A204.1 (cell line): ENCODE measurements around the gene DHRS3.
"Not testable (repeated sequence)": the region's sequence is repeated elsewhere in the genome, so short reads cannot be mapped to it uniquely, and the experiment has no call there.

Experiments
- FAIRE-seq: peaks from 2 replicates; lab custom pipeline; 2012; peaks lifted over from hg19 to GRCh38; lab: Jason Lieb, UNC

The DHRS3 gene

GRCh38 chr1:12538536-12538935 is 79.5 kb downstream of the DHRS3 start:
- FAIRE-seq, result not testable (repeated sequence)

DNA sequence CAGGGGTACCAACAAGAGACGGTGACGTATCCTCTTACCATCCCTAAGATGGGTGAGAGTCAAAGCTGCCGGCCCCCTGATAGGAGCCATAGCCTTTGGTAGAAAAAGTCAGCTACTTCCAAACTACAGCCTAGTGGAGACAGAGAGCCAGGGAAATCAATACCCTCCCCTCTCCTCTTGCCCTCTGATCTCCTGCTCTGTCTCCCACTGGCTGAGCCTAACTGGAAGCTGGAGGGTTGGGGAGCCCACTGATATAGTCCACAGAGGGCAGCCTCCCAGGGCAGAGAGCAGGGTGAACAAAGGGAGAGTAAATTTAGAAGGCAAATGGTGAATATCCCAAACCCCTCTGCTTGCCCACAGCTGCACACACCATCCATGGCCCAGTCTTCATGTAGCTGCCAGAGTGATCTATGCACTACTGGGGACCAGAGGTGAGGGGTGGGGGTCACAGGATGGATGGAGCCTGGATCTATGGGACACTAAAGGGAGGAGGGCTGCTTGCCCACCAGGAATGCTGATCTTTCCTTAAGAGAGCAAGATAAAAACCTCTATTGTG is 80.0 kb downstream of the DHRS3 start:
- no peak for FAIRE-seq

- FAIRE-seq, result no peak
These were observed 80.7 kb downstream of the DHRS3 start for GRCh38 chr1:12537294-12537693.

DNA sequence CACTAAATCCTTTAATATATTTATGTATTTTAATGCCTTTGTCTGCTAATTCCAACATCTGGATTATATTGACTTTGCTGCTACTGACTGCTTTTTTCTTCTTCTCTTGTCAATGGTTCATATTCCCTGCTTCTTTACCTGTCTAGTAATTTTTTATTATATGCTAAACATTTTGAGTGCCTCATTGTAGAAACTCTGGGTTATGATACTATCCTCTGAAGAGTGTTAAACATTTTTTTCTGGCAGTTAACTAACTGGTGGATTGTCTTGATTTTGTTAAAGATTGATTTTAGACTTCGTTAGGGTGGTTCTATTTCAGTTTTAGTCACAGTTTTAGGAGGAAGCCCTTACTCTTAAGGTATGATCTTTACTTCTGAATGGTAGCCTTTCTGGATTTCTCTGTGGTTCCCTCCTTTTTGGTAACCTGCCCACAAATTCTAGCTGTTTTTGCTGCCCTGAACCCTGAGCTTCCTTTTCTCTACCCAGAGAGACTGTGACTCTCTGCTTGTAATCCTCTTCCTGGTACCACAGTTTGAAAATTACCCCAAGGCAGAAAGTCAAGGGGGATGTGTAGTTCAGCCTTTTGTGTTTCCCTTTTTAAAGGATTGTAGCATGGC is 81.9 kb downstream of the DHRS3 start:
- FAIRE-seq, result no peak

DNA sequence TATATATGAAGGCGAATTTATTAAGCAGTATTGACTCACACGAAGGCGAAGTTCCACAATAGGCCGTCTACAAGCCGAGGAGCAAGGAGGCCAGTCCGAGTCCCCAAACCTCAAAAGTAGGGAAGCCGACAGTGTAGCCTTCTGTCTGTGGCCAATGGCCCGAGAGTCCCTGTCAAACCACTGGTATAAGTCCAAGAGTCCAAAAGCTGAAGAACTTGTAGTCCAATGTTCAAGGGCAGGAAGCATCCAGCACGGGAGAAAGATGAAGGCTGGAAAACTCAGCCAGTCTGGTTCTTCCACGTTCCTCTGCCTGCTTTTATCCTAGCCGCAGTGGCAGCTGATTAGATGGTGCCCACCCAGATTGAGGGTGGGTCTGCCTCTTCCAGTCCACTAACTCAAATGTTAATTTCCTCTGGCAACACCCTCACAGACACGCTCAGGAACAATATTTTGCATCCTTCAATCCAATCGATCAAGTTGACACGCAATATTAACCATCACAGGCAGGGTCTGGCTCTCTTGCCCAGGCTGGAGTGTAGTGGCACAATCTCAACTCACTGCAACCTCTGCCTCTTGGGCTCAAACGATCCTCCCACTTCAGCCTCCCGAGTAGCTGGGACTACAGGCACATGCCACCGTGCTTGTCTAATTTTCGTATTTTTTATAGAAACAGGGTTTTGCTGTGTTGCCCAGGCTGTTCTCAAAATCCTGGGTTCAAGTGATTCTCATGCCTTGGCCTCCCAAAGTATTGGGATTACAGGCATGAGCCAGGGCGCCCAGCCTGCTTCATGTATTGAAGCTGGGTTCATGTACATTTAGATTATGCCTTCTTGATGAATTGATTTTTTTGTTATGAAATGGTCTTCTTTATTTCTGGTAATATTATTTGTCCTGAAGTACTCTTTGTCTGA is 85.3 kb downstream of the DHRS3 start:
- FAIRE-seq, result no peak

GRCh38 chr1:12531179-12531499 is 86.9 kb downstream of the DHRS3 start:
- no peak for FAIRE-seq

- FAIRE-seq, result no peak
These were observed 87.4 kb downstream of the DHRS3 start for GRCh38 chr1:12530462-12531178.

- no peak for FAIRE-seq
These were observed 88.3 kb downstream of the DHRS3 start for GRCh38 chr1:12529640-12530174.

GRCh38 chr1:12528021-12528852 is 89.8 kb downstream of the DHRS3 start:
- no peak for FAIRE-seq

DNA sequence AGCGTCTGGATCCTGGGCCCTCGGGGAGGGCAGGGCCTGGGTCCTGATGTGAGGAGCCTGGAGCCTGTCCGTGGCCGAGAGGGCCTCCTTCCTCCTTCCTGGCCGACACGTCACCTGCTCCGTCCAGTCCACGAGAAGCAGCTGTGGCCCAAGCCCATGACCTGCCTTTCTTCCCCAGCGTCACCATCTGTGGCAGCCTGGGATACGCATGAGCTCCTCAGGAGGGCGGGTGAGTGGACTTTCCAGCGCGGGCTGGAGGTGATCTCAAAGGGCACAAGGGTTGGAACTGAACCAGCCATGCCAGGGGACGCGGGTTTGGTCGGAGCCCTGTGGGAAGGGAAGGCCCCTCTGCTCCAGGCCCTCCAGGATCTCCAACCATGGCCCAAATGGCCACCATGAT is 90.4 kb downstream of the DHRS3 start:
- no peak for FAIRE-seq

- no peak for FAIRE-seq
These were observed 92.5 kb downstream of the DHRS3 start for GRCh38 chr1:12525311-12526181.

DNA sequence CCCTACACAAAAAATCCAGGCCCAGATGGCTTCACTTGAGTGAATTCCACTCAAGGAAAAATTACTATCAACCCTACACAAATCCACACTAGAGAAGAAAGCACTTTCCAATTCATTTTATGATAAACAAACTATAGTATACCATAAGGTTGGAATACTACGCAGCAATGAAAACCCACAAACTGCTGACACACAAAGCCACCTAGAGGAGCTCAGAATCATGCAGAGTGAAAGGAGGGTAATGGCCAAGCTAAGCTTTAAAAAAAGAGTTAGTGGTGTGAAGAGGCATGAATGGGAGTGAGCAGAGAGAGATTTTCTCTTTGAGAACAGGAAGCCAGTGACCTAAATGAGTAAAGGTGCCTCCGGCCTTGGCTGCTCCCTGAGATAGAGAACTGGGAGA is 93.7 kb downstream of the DHRS3 start:
- FAIRE-seq, result no peak

- not testable (repeated sequence) for FAIRE-seq
These were observed 95.2 kb downstream of the DHRS3 start for GRCh38 chr1:12522780-12523179.

DNA sequence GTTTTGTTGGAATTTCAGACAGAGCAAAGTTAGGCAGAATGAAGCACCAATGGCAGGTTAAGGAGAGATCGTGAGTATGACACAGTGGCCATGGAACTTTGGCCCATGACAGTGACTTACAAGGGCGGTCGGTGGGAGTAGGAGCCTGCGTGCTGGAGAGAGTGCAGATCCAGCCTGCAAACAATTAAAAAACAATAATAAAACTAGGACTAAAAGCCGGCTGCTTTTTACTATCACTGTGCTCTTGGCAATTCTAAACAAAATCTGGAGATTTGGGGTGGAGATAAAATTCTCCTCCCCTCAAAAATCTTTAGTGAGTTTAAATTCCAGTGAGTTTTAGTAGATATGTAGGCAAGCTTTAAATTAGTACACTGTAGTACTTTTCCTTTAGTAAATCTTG is 96.9 kb downstream of the DHRS3 start:
- FAIRE-seq, result no peak

DNA sequence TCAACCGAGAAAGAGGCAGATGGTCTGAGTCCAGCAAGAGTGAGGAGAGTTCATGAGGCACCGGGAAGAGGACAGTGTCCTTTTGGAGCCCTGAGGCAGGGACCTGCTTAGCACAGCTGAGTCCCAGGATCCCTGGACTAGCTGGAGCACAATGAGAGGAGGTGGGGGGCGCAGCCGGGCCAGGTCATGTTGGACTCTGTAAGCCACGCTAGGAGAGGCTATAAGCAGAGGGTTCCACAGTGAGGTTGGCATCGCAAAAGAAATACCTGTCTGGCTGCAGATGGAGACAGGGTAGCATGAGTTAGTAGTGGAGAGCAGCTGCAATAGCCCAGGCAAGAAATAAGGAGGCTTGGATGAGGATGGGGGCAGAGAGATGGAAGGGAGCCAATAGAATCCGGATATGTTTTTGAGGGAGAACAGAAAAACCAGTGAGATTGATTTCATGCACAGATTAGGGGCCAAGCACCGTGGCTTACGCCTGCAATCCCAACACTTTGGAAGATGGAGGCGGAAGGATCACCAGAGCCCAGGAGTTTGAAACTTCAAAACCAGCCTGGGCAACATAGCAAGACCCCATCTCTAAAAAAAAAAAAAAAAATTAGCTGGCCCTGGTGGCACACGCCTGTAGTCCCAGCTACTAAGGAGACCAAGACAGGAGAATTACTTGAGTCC is 98.2 kb downstream of the DHRS3 start:
- no peak for FAIRE-seq

GRCh38 chr1:12518931-12519692 is 98.9 kb downstream of the DHRS3 start:
- FAIRE-seq, result no peak
